H1 (cell line): ENCODE measurements around the gene TCERG1L. TPM values are rescaled to one million over a fixed set of nuclear protein-coding genes. Genes with fewer than 3 reads are reported as not detected.

Experiments
- CTCF ChIA-PET: fragments of 300-600 bp; sonication (Branson Sonifier 250); formaldehyde crosslinking; loops from one replicate; lab custom pipeline; 2021; ENCODE audit not compliant: partially characterized antibody; lab: Charles Lee
- POLR2A ChIA-PET: fragments of 300-600 bp; sonication (Branson Sonifier 250); formaldehyde crosslinking; loops from one replicate; lab custom pipeline; 2021; ENCODE audit warnings: inconsistent platforms; ENCODE audit not compliant: partially characterized antibody; lab: Charles Lee
- DNase-seq, 2 experiments: peaks; one replicate each; pipeline versions ENCODE4 v3.0.0 to v3.0.0-alpha.2; 2010 to 2022; ENCODE audit warnings: low spot score in 2 of 2, low read depth in 1 of 2, mixed read lengths in 1 of 2
- FAIRE-seq: peaks from 2 replicates; lab custom pipeline; 2011; peaks lifted over from hg19 to GRCh38; lab: Jason Lieb, UNC
- H2AFZ ChIP-seq: 2 replicates; pipeline ENCODE4 v1.8.1; 2012; ENCODE audit warnings: low read length, inconsistent platforms
- H2AK5ac ChIP-seq: 2 replicates; pipeline ENCODE4 v1.6.1; 2013; ENCODE audit warnings: low read depth, low read length
- H2BK120ac ChIP-seq: replicated peaks from 2 replicates; pipeline ENCODE3; 2013; ENCODE audit warnings: low read depth, low read length, inconsistent platforms
- H2BK12ac ChIP-seq: 2 replicates; pipeline ENCODE4 v1.6.1; 2013; ENCODE audit warnings: low read depth, low read length
- H2BK15ac ChIP-seq: 2 replicates; pipeline ENCODE4 v1.6.1; 2013; ENCODE audit warnings: low read length
- H2BK20ac ChIP-seq: 2 replicates; pipeline ENCODE4 v1.6.1; 2013; ENCODE audit warnings: low read length
- H2BK5ac ChIP-seq: 2 replicates; pipeline ENCODE4 v1.6.1; 2013; ENCODE audit warnings: low read depth, low read length
- H3K14ac ChIP-seq: 2 replicates; pipeline ENCODE4 v1.6.1; 2013; ENCODE audit warnings: inconsistent platforms; ENCODE audit not compliant: insufficient read length
- H3K18ac ChIP-seq: 2 replicates; pipeline ENCODE4 v1.6.1; 2013; ENCODE audit warnings: low read length; ENCODE audit errors: extremely low read depth
- H3K23ac ChIP-seq: 2 replicates; pipeline ENCODE4 v1.6.1; 2013; ENCODE audit warnings: inconsistent platforms; ENCODE audit not compliant: insufficient read length
- H3K23me2 ChIP-seq: 2 replicates; pipeline ENCODE4 v1.6.1; 2013; ENCODE audit warnings: low read depth, low read length
- H3K27ac ChIP-seq: 2 replicates; pipeline ENCODE4 v1.6.1; 2011; ENCODE audit warnings: low read depth, low read length, inconsistent platforms
- H3K27me3 ChIP-seq, 4 experiments: replicated peaks in 1 of 4; 1 replicate in 1 of 4; 2 replicates in 3 of 4; pipeline versions ENCODE4 v1.6.1 to v1.8.1; 2011 to 2013; ENCODE audit warnings: low read length in 3 of 4, mild to moderate bottlenecking in 3 of 4, inconsistent platforms in 2 of 4, mixed read lengths in 2 of 4, moderate library complexity in 1 of 4; ENCODE audit not compliant: control insufficient read depth in 3 of 4, insufficient read depth in 3 of 4; ENCODE audit errors: extremely low read depth in 1 of 4
- H3K36me3 ChIP-seq, 4 experiments: 2 replicates each; pipeline versions ENCODE4 v1.6.1 to v1.8.1; 2011 to 2013; ENCODE audit warnings: mild to moderate bottlenecking in 4 of 4, low read length in 3 of 4, moderate library complexity in 2 of 4, control low read depth in 1 of 4, inconsistent platforms in 1 of 4; ENCODE audit not compliant: insufficient read depth in 4 of 4, control insufficient read depth in 2 of 4
- H3K4ac ChIP-seq: replicated peaks from 2 replicates; pipeline ENCODE3; 2013; ENCODE audit warnings: low read length, low read depth, mixed read lengths, inconsistent platforms; ENCODE audit not compliant: insufficient read length
- H3K4me1 ChIP-seq, 4 experiments: replicated peaks in 1 of 4; 1 replicate in 1 of 4; 2 replicates in 3 of 4; pipeline versions ENCODE4 v1.6.1 to v1.8.1; 2011 to 2013; ENCODE audit warnings: low read length in 3 of 4, inconsistent platforms in 2 of 4, mixed read lengths in 1 of 4; ENCODE audit not compliant: insufficient read depth in 4 of 4, control insufficient read depth in 3 of 4
- H3K4me2 ChIP-seq, 2 experiments: 2 replicates each; pipeline versions ENCODE4 v1.6.1 to v1.8.1; 2011 to 2013; ENCODE audit warnings: low read depth in 2 of 2, low read length in 2 of 2, control low read depth in 1 of 2, inconsistent platforms in 1 of 2, mild to moderate bottlenecking in 1 of 2; ENCODE audit not compliant: insufficient read depth in 1 of 2
- H3K4me3 ChIP-seq, 4 experiments: fragments of 200-600, 300-600 bp in 1 of 4; sonication (generic), shearing (Covaris generic), sonication (Bioruptor Twin) in 1 of 4; 2 replicates each; pipeline versions ENCODE4 v1.5.1 to v1.8.1; 2011 to 2016; ENCODE audit warnings: low read length in 4 of 4, low read depth in 3 of 4, control low read depth in 2 of 4, inconsistent platforms in 2 of 4, mild to moderate bottlenecking in 2 of 4, mixed read lengths in 1 of 4, moderate library complexity in 1 of 4; ENCODE audit not compliant: insufficient read depth in 2 of 4; ENCODE audit errors: extremely low read depth in 1 of 4
- H3K56ac ChIP-seq: replicated peaks from 2 replicates; pipeline ENCODE3; 2013; ENCODE audit warnings: low read depth, mild to moderate bottlenecking, mixed read lengths, low read length, inconsistent platforms; ENCODE audit not compliant: insufficient read length
- H3K79me1 ChIP-seq: 2 replicates; pipeline ENCODE4 v1.6.1; 2013; ENCODE audit warnings: low read depth, low read length, control low read depth
- H3K79me2 ChIP-seq, 2 experiments: 2 replicates each; pipeline versions ENCODE4 v1.6.1 to v1.8.1; 2012 to 2013; ENCODE audit warnings: low read length in 2 of 2, mild to moderate bottlenecking in 2 of 2, inconsistent platforms in 1 of 2; ENCODE audit not compliant: insufficient read depth in 2 of 2, control insufficient read depth in 1 of 2
- H3K9ac ChIP-seq, 4 experiments: replicated peaks in 1 of 4; 1 replicate in 1 of 4; 2 replicates in 3 of 4; pipeline versions ENCODE4 v1.6.1 to v1.8.1; 2011 to 2013; ENCODE audit warnings: low read depth in 3 of 4, low read length in 3 of 4, control low read depth in 2 of 4, mild to moderate bottlenecking in 2 of 4, moderate library complexity in 2 of 4, inconsistent platforms in 1 of 4; ENCODE audit errors: extremely low read depth in 1 of 4
- H3K9me3 ChIP-seq, 2 experiments: 2 replicates each; pipeline versions ENCODE4 v1.6.1 to v1.8.1; 2012 to 2013; ENCODE audit warnings: mild to moderate bottlenecking in 2 of 2, moderate library complexity in 2 of 2, control low read depth in 1 of 2, inconsistent platforms in 1 of 2, low read depth in 1 of 2, low read length in 1 of 2, mixed read lengths in 1 of 2; ENCODE audit not compliant: insufficient read depth in 2 of 2
- H4K20me1 ChIP-seq, 2 experiments: replicated peaks in 1 of 2; 2 replicates each; pipeline versions ENCODE3 to v1.8.1; 2011 to 2013; ENCODE audit warnings: inconsistent platforms in 2 of 2, low read length in 2 of 2, mild to moderate bottlenecking in 1 of 2; ENCODE audit not compliant: insufficient read depth in 2 of 2, control insufficient read depth in 1 of 2
- H4K5ac ChIP-seq: 2 replicates; pipeline ENCODE4 v1.6.1; 2013; ENCODE audit warnings: low read length, low read depth, mixed read lengths, inconsistent platforms; ENCODE audit not compliant: insufficient read length
- H4K8ac ChIP-seq: 2 replicates; pipeline ENCODE4 v1.8.0; 2013; ENCODE audit warnings: mild to moderate bottlenecking, moderate library complexity, low read length, inconsistent platforms; ENCODE audit not compliant: insufficient read depth; ENCODE audit errors: extremely low read depth
- H4K91ac ChIP-seq: replicated peaks from 2 replicates; pipeline ENCODE3; 2013; ENCODE audit warnings: low read length, mixed read lengths, inconsistent platforms; ENCODE audit not compliant: insufficient read length
- BACH1 ChIP-seq: IDR thresholded peaks from 2 replicates; pipeline ENCODE4 v1.6.1; 2012; ENCODE audit warnings: low read length, improper control_type of control experiment
- CBX8 ChIP-seq: fragments of 300-800, 300-1000 bp; sonication (generic); IDR thresholded peaks from 2 replicates; pipeline ENCODE4 v1.7.1; 2016; ENCODE audit warnings: low read depth, low read length, borderline replicate concordance
- CTBP2 ChIP-seq: IDR thresholded peaks from 2 replicates; pipeline ENCODE4 v1.7.0; 2011; ENCODE audit warnings: borderline replicate concordance, mild to moderate bottlenecking, moderate library complexity, mixed read lengths, low read length; ENCODE audit not compliant: insufficient read depth, insufficient read length
- EZH2 ChIP-seq: fragments of 200-600 bp; sonication (generic); IDR thresholded peaks from 2 replicates; pipeline ENCODE4 v1.7.1; 2012; ENCODE audit warnings: low read depth, mild to moderate bottlenecking, moderate library complexity, low read length, inconsistent platforms; ENCODE audit not compliant: severe bottlenecking
- GABPA ChIP-seq: IDR thresholded peaks from 2 replicates; pipeline ENCODE4 v1.6.1; 2011; ENCODE audit warnings: mild to moderate bottlenecking, low read length, moderate library complexity, borderline replicate concordance; ENCODE audit not compliant: insufficient read depth
- GTF2F1 ChIP-seq: IDR thresholded peaks from 2 replicates; pipeline ENCODE4 v1.6.1; 2012; ENCODE audit warnings: low read depth, low read length, improper control_type of control experiment, borderline replicate concordance
- MAX ChIP-seq: IDR thresholded peaks from 2 replicates; pipeline ENCODE4 v1.6.1; 2012; ENCODE audit warnings: inconsistent platforms
- RFX5 ChIP-seq: IDR thresholded peaks from 2 replicates; pipeline ENCODE4 v1.6.1; 2011; ENCODE audit warnings: low read depth, low read length, improper control_type of control experiment, borderline replicate concordance
- TAF1 ChIP-seq: IDR thresholded peaks from 2 replicates; pipeline ENCODE4 v1.6.1; 2011; ENCODE audit warnings: mild to moderate bottlenecking, low read depth, low read length
- TAF7 ChIP-seq: optimal IDR thresholded peaks from 2 replicates; pipeline ENCODE3; 2011; ENCODE audit warnings: low read depth, mild to moderate bottlenecking, inconsistent platforms, low read length, moderate library complexity, borderline replicate concordance
- USF2 ChIP-seq: IDR thresholded peaks from 2 replicates; pipeline ENCODE4 v1.6.1; 2011; ENCODE audit warnings: low read length, improper control_type of control experiment
- WGBS, 2 experiments: shearing (Covaris generic) in 1 of 2; methylation state at CpG; one replicate each; pipeline versions ENCODE4 v1.1.6 to v1.1.7; 2013 to 2015; ENCODE audit warnings: low lambda C conversion rate in 2 of 2, mixed read lengths in 2 of 2, inconsistent platforms in 1 of 2, low coverage in 1 of 2, missing lambda C conversion rate in 1 of 2; ENCODE audit not compliant: insufficient replicate concordance in 2 of 2, insufficient coverage in 1 of 2, insufficient read length in 1 of 2; ENCODE audit errors: extremely low coverage in 1 of 2, missing lambda C conversion rate in 1 of 2; 5-methylcytosine and 5-hydroxymethylcytosine counted together
- polyA plus RNA-seq, 7 experiments: library from polyadenylated mRNA; depleted of rRNA in 3 of 7; stranded (reverse) in 5 of 7; unstranded in 2 of 7; fragments of >200 nt in 5 of 7; fragments of 200-250 nt in 2 of 7; gene quantifications; 1 replicate in 5 of 7; 2 replicates in 1 of 7; 4 replicates in 1 of 7; pipeline versions ENCODE4 v1.2.1 to v1.2.3, GENCODE V29; 2011 to 2013; ENCODE audit warnings: missing spikeins in 2 of 7, mixed read lengths in 2 of 7
- total RNA-seq: library from RNA; stranded (reverse); fragmentation: NEBNext Ultra II Directional; extraction: Animal tissue kit (Norgen Biotek cat#: 25700); gene quantifications from 2 replicates; pipeline ENCODE4 v1.2.1, GENCODE V29; 2021

TCERG1L gene
- total and polyA plus RNA-seq, 2 of the 8 experiments (the other 6 are each of a cell fraction or from before 2014, with no cell fraction given): 3.9 to 6.9 TPM

- no peak overlapping the region for H4K5ac ChIP-seq
- no peak for FAIRE-seq
- CTCF ChIA-PET: interaction anchor here (0.9 to 2.3 kb wide), 4 partner anchors 8 to 866 kb away, joined by 3 to 10 read pairs (median 4); no protein-coding TSS in a partner anchor
- TF ChIP-seq TAF7 (no peak), CBX8 (no peak), BACH1 (no peak), USF2 (no peak), MAX (no peak), TAF1 (no peak), GABPA (no peak), RFX5 (no peak), GTF2F1 (no peak), CTBP2 (no peak), EZH2 (no peak)
These were observed 234.5 kb downstream of the TCERG1L start for GRCh38 chr10:131077031-131077430.

More at GRCh38 chr10:131077031-131077430, 234.5 kb downstream of the TCERG1L start:
- H3K27ac ChIP-seq: no peak overlapping the region
- H3K4ac ChIP-seq: no peak overlapping the region
- no peak overlapping the region for H3K4me3 ChIP-seq
- no peak overlapping the region for H2BK120ac ChIP-seq
- peaks cover 0 to 4% of the 10 kb centered on the region in 2 experiments for H4K20me1 ChIP-seq
- POLR2A ChIA-PET: no interaction called here
- no peaks in the 10 kb centered on the region for H3K9me3 ChIP-seq
- no peak overlapping the region for H3K18ac ChIP-seq
- H2BK12ac ChIP-seq: no peak overlapping the region
- H3K23me2 ChIP-seq: peaks cover 6% of the 10 kb centered on the region
- no peaks in the 10 kb centered on the region; a peak in 1 of 8 replicates for H3K36me3 ChIP-seq
- H2BK20ac ChIP-seq: no peak overlapping the region
- no peak overlapping the region for H2AK5ac ChIP-seq
- no peak overlapping the region for H3K23ac ChIP-seq
- H3K9ac ChIP-seq: no peak overlapping the region
- no peaks in the 10 kb centered on the region; a peak in 2 of 7 replicates for H3K4me1 ChIP-seq
- 93% methylated on average over 6 of the region's 6 CpGs; no CpG with 5 or more reads in 1 of the 2 experiments for WGBS, 2 experiments
- H4K91ac ChIP-seq: no peak overlapping the region
- no peak overlapping the region for H2AFZ ChIP-seq
- no peak overlapping the region for H3K14ac ChIP-seq
- no peak overlapping the region for H3K4me2 ChIP-seq
- H3K56ac ChIP-seq: no peak overlapping the region
- H4K8ac ChIP-seq: peak overlapping the region; percentile 57; the same call in 1 of the 2 replicates
- no peak overlapping the region for H2BK5ac ChIP-seq
- H3K79me1 ChIP-seq: peaks cover 5% of the 10 kb centered on the region; the same call in 1 of the 2 replicates
- no peak for DNase-seq
- H2BK15ac ChIP-seq: no peak overlapping the region
- H3K79me2 ChIP-seq: no peaks in the 10 kb centered on the region
- H3K27me3 ChIP-seq: no peaks in the 10 kb centered on the region
